ENCODE results near the gene P3H4.
"Not testable (repeated sequence)": the region's sequence is repeated elsewhere in the genome, so short reads cannot be mapped to it uniquely, and the experiment has no call there.

- TF ChIP-seq CTCF (conservative IDR thresholded peaks at IDR 0.05; ENCODE audit: low read depth, low read length); EZH2 (IDR thresholded peaks at IDR 0.05; ENCODE audit: low read length, unreplicated experiment): not testable (repeated sequence)
These were observed 39.6 kb upstream of the P3H4 start for GRCh38 chr17:41851382-41851781.
